ENCODE measurements around the gene CCR3.

Gene CCR3

DNA sequence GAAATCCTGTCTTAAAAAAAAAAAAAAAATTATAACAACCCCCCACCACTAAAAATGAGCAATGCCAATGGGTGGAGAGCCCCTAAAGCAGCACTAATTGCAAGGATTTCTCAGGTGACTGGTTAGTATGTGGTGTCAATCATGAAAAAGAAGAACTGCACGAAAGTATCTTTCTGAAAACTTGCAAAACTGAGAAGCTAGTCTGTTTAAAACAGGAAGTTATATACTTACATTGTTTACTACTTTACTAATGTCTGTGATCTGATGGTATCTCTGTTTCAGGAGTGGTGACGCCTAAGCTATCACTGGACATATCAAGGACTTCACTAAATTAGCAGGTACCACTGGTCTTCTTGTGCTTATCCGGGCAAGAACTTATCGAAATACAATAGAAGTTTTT, at the start of gene CCR3:
TSS of gene CCR3 (plus strand) at position 341 of the 400 bp plus-strand sequence. CDS start 22,699 bp downstream, outside the sequence.
- in situ Hi-C loops (cut with MboI; ENCODE audit: low sequenced_read_pairs): no loop called here

GRCh38 chr3:46192939-46193338, 49.3 kb upstream of the CCR3 start:
- in situ Hi-C loops (cut with MboI; ENCODE audit: low sequenced_read_pairs): no loop called here

GRCh38 chr3:46193436-46193835, 48.8 kb upstream of the CCR3 start:
- in situ Hi-C loops (cut with MboI; ENCODE audit: low sequenced_read_pairs): no loop called here

- in situ Hi-C loops (cut with MboI; ENCODE audit: low sequenced_read_pairs): no loop called here
These were observed 47.2 kb upstream of the CCR3 start for GRCh38 chr3:46194868-46195553.

GRCh38 chr3:46196261-46196957, 45.9 kb upstream of the CCR3 start:
- in situ Hi-C loops (cut with MboI; ENCODE audit: low sequenced_read_pairs): no loop called here

DNA sequence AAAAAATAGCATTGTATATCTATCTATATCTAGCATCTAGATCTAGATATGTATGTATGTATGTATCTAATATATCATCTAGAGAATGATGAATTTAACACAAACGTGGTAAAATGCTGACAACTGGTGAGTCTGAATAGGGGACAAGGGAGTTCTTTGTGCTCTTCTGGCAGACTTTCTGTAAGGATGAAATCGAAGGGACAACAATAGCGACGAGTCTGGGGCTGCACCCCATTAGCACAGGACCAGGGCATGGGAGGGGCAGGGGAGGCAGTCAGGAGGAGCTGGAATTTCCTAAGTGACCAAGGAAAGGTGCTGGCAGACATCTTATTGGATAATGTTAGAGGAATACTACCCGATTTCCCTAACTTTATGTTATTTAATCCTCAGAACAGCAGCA, 42.0 kb upstream of the CCR3 start:
- in situ Hi-C loops (cut with MboI; ENCODE audit: low sequenced_read_pairs): loop anchor here (10.0 kb wide), 1 partner anchor 105 kb away; no protein-coding TSS in a partner anchor

DNA sequence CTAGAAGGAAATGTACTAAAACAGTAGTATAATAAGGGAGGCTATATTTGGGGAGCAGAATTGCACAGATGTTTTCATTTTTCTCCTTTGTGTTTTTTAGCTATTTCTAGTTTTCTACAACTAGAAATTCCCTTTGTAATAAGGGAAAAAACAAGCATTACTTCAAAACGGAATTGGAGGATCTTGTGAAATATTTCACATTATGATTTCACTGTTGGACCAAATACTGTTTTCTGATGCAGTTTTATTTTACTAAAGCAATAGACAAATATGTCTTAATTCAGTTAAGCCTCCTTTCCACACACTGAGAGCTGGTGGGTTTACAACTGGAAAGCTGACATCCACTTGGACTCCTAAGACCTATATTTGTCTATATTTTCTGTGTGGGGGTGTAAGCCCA, 41.5 kb upstream of the CCR3 start:
- in situ Hi-C loops (cut with MboI; ENCODE audit: low sequenced_read_pairs): loop anchor here (10.0 kb wide), 1 partner anchor 106 kb away; no protein-coding TSS in a partner anchor

- in situ Hi-C loops (cut with MboI; ENCODE audit: low sequenced_read_pairs): loop anchor here (10.0 kb wide), 1 partner anchor 108 kb away; no protein-coding TSS in a partner anchor
These were observed 39.7 kb upstream of the CCR3 start for GRCh38 chr3:46202535-46202934.

- in situ Hi-C loops (cut with MboI; ENCODE audit: low sequenced_read_pairs): loop anchor here (10.0 kb wide), 1 partner anchor 109 kb away; no protein-coding TSS in a partner anchor
These were observed 38.6 kb upstream of the CCR3 start for GRCh38 chr3:46203681-46204080.

DNA sequence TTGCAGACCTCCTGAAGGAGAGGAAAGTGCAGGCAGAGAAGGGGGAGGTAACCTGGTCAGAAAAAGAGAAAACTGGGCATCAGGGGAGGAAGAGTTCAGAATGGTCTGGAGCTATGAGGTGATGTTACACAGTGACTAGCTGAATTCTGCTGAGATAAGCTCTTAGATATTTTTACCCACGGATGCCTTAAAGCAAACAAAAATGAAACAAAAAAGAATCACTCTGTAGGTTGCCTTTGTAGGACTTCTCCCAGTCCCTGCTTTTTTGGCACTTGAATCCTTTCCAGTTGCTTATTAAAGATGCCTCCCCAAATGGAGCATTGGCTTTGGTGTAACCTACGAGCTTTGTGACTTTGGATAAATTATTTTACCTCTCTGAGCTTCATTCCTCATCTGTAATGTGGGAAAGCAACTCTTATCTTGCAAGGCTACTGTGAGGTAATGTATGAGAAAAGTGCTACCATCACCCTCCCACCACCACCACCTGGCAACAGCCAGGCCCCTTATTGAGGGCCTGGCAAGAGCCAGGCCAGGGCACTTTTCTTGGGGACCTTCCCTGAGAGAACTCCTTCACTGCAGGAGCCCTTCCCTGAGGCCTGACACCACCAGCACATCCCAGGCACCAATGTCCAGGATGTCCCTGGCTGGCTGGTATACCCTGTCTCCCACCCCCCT, 36.8 kb upstream of the CCR3 start:
- in situ Hi-C loops (cut with MboI; ENCODE audit: low sequenced_read_pairs): loop anchor here (10.0 kb wide), 1 partner anchor 111 kb away; no protein-coding TSS in a partner anchor

GRCh38 chr3:46206282-46207015, 35.8 kb upstream of the CCR3 start:
- in situ Hi-C loops (cut with MboI; ENCODE audit: low sequenced_read_pairs): loop anchor here (10.0 kb wide), 1 partner anchor 112 kb away; no protein-coding TSS in a partner anchor

- in situ Hi-C loops (cut with MboI; ENCODE audit: low sequenced_read_pairs): loop anchor here (10.0 kb wide), 1 partner anchor 113 kb away; no protein-coding TSS in a partner anchor
These were observed 34.7 kb upstream of the CCR3 start for GRCh38 chr3:46207514-46207913.

GRCh38 chr3:46208167-46208704, 34.0 kb upstream of the CCR3 start, which contains the start of gene CCR1:
Gene CCR1 (minus strand): TSS chr3:46208313. CDS start chr3:46204313, 4,000 bp downstream.
- in situ Hi-C loops (cut with MboI; ENCODE audit: low sequenced_read_pairs): loop anchor here (10.0 kb wide), 1 partner anchor 113 kb away; no protein-coding TSS in a partner anchor

DNA sequence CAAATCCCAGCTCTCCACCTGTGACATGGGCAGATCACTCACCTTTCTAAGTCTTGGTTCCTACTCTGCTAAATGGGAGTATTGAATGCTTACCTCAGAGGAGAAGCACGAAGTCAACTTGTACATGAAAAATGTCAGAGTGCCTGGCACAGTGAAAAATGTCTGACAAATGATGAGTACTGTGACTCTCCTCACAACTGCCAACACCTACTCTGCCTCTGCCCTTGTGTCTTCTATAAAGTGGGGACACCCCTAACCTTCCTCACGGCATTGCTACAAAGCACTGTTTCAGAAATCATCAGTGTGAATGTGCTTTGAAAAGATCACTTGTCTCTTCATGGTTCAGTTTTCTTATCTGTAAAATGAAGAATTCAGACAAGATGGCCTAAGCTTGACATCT, 33.2 kb upstream of the CCR3 start:
- in situ Hi-C loops (cut with MboI; ENCODE audit: low sequenced_read_pairs): loop anchor here (10.0 kb wide), 1 partner anchor 114 kb away; no protein-coding TSS in a partner anchor

- in situ Hi-C loops (cut with MboI; ENCODE audit: low sequenced_read_pairs): loop anchor here (5.0 to 10.0 kb wide), 2 partner anchors 115 to 157 kb away; no protein-coding TSS in a partner anchor
These were observed 32.4 kb upstream of the CCR3 start for GRCh38 chr3:46209746-46210470.

- in situ Hi-C loops (cut with MboI; ENCODE audit: low sequenced_read_pairs): loop anchor here (5.0 kb wide), 1 partner anchor 155 kb away; no protein-coding TSS in a partner anchor
These were observed 30.2 kb upstream of the CCR3 start for GRCh38 chr3:46212101-46212500.

DNA sequence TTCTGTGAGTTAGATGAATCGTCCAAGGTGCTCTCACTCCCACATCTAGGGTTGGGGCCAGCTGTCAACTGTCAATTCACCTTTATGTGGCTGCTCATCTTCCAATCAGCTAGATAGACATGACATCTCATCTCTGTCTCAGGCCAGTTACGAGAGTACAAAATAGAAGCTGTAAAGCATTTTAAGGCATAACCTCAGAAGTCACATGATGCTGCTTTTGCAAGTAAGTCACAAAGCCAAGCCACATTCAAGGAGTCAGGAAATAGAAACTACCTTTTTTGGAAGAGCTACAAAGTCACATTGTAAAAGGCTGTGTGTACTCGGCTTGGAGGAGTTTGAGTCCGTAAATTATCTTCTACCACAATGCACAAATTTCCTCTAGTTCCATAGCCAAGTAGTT, 29.1 kb upstream of the CCR3 start:
- in situ Hi-C loops (cut with MboI; ENCODE audit: low sequenced_read_pairs): loop anchor here (5.0 kb wide), 1 partner anchor 154 kb away; no protein-coding TSS in a partner anchor

- in situ Hi-C loops (cut with MboI; ENCODE audit: low sequenced_read_pairs): loop anchor here (5.0 kb wide), 1 partner anchor 152 kb away; no protein-coding TSS in a partner anchor
These were observed 27.4 kb upstream of the CCR3 start for GRCh38 chr3:46214751-46215352.

Measured in HL-60/S4 treated with retinoic acid at 250 ng/mL for 4 days and 3 days (cell line).